MM.1S (cell line): ENCODE measurements around the gene OR2T34.

Source experiments
- DNase-seq: peaks from one replicate; pipeline ENCODE4 v3.0.0-alpha.2; 2015
- H2AFZ ChIP-seq: fragments of 300-600 bp; sonication (generic); 2 replicates; pipeline ENCODE4 v1.6.0; 2016; ENCODE audit warnings: antibody characterized with exemption, low read length
- H3F3A ChIP-seq: fragments of 300-600 bp; sonication (generic); 2 replicates; pipeline ENCODE4 v1.6.1; 2016; ENCODE audit warnings: mild to moderate bottlenecking, antibody characterized with exemption, low read length, moderate library complexity, mixed read lengths; ENCODE audit not compliant: insufficient read depth
- H3K27ac ChIP-seq: fragments of 300-600 bp; sonication (generic); 2 replicates; pipeline ENCODE4 v1.5.1; 2016; ENCODE audit warnings: mild to moderate bottlenecking, low read length
- H3K27me3 ChIP-seq: fragments of 300-600 bp; sonication (generic); replicated peaks from 2 replicates; pipeline ENCODE4 v1.6.0; 2016; ENCODE audit warnings: low read length; ENCODE audit not compliant: insufficient read depth
- H3K36me3 ChIP-seq: fragments of 300-600 bp; sonication (generic); replicated peaks from 2 replicates; pipeline ENCODE4 v1.6.1; 2016; ENCODE audit warnings: mild to moderate bottlenecking, low read length, mixed read lengths; ENCODE audit not compliant: insufficient read depth
- H3K4me1 ChIP-seq: fragments of 300-600 bp; sonication (generic); 2 replicates; pipeline ENCODE4 v1.6.1; 2016; ENCODE audit warnings: low read length, mixed read lengths
- H3K4me2 ChIP-seq: fragments of 300-600 bp; sonication (generic); 2 replicates; pipeline ENCODE4 v1.6.0; 2016; ENCODE audit warnings: low read depth, low read length
- H3K4me3 ChIP-seq: fragments of 300-600 bp; sonication (generic); 2 replicates; pipeline ENCODE4 v1.5.1; 2016; ENCODE audit warnings: low read length, mixed read lengths
- H3K79me2 ChIP-seq: fragments of 300-600 bp; sonication (generic); 2 replicates; pipeline ENCODE4 v1.6.1; 2016; ENCODE audit warnings: mixed run types, low read length, mixed read lengths
- H3K9ac ChIP-seq: fragments of 300-600 bp; sonication (generic); 2 replicates; pipeline ENCODE4 v1.6.1; 2016; ENCODE audit warnings: low read length, mixed read lengths
- H3K9me2 ChIP-seq: fragments of 300-600 bp; sonication (generic); replicated peaks from 2 replicates; pipeline ENCODE4 v1.6.1; 2016; ENCODE audit warnings: mild to moderate bottlenecking, low read length, mixed read lengths; ENCODE audit not compliant: insufficient read depth
- H3K9me3 ChIP-seq: fragments of 300-600 bp; sonication (generic); replicated peaks from 2 replicates; pipeline ENCODE4 v1.6.1; 2016; ENCODE audit warnings: mild to moderate bottlenecking, low read length, mixed read lengths; ENCODE audit not compliant: insufficient read depth
- H4K20me1 ChIP-seq: fragments of 300-600 bp; sonication (generic); 2 replicates; pipeline ENCODE4 v1.6.1; 2016; ENCODE audit warnings: mild to moderate bottlenecking, low read length, moderate library complexity, mixed read lengths; ENCODE audit not compliant: insufficient read depth
- CTCF ChIP-seq: fragments of 300-600 bp; sonication (generic); IDR thresholded peaks from 2 replicates; pipeline ENCODE4 v1.5.1; 2016; ENCODE audit warnings: antibody characterized with exemption, low read length, mixed read lengths
- EZH2 ChIP-seq: fragments of 300-600 bp; sonication (generic); optimal IDR thresholded peaks from 2 replicates; pipeline ENCODE3; 2017; ENCODE audit warnings: low read depth, mild to moderate bottlenecking, antibody characterized with exemption, low read length, mixed read lengths
- EZH2phosphoT487 ChIP-seq: fragments of 300-600 bp; sonication (generic); IDR thresholded peaks from 2 replicates; pipeline ENCODE4 v1.6.1; 2018; ENCODE audit warnings: antibody characterized with exemption, low read length

OR2T34 gene

GRCh38 chr1:248596615-248597014, 22.1 kb upstream of the OR2T34 start:
- H3K4me2 ChIP-seq, result no peak overlapping the region
- DNase-seq, result no peak
- H3F3A ChIP-seq, result no peaks in the 10 kb centered on the region
- TF ChIP-seq CTCF (no peak), EZH2phosphoT487 (no peak), EZH2 (no peak)
- H2AFZ ChIP-seq, result no peak overlapping the region
- no peaks in the 10 kb centered on the region for H3K36me3 ChIP-seq
- no peak overlapping the region for H3K9ac ChIP-seq
- H3K27ac ChIP-seq, result no peak overlapping the region
- H3K27me3 ChIP-seq, result no peaks in the 10 kb centered on the region
- no peaks in the 10 kb centered on the region for H3K79me2 ChIP-seq
- no peaks in the 10 kb centered on the region for H3K9me3 ChIP-seq
- H3K4me1 ChIP-seq, result no peaks in the 10 kb centered on the region
- no peaks in the 10 kb centered on the region for H4K20me1 ChIP-seq
- H3K4me3 ChIP-seq, result no peak overlapping the region
- no peaks in the 10 kb centered on the region for H3K9me2 ChIP-seq

GRCh38 chr1:248593226-248593625, 18.7 kb upstream of the OR2T34 start:
- Histone ChIP-seq H3K27me3 (no peaks in the 10 kb centered on the region), H3F3A (no peaks in the 10 kb centered on the region), H3K9ac (no peak overlapping the region), H2AFZ (no peak overlapping the region), H3K4me1 (no peaks in the 10 kb centered on the region), H4K20me1 (no peaks in the 10 kb centered on the region), H3K79me2 (no peaks in the 10 kb centered on the region), H3K4me2 (no peak overlapping the region), H3K4me3 (no peak overlapping the region), H3K27ac (no peak overlapping the region), H3K36me3 (no peaks in the 10 kb centered on the region), H3K9me2 (no peaks in the 10 kb centered on the region), H3K9me3 (no peaks in the 10 kb centered on the region)
- no peak for DNase-seq
- TF ChIP-seq EZH2 (no peak), CTCF (no peak), EZH2phosphoT487 (no peak)

- H3K79me2 ChIP-seq, result no peaks in the 10 kb centered on the region
- H3K9me2 ChIP-seq, result no peaks in the 10 kb centered on the region
- H3K36me3 ChIP-seq, result no peaks in the 10 kb centered on the region
- H3K4me1 ChIP-seq, result no peaks in the 10 kb centered on the region
- DNase-seq, result no peak
- no peaks in the 10 kb centered on the region for H3K9me3 ChIP-seq
- no peaks in the 10 kb centered on the region for H3F3A ChIP-seq
- no peak for TF ChIP-seq EZH2phosphoT487
- TF ChIP-seq CTCF, result no peak
- no peak for TF ChIP-seq EZH2
- no peaks in the 10 kb centered on the region for H3K27me3 ChIP-seq
- no peak overlapping the region for H3K4me3 ChIP-seq
- H3K4me2 ChIP-seq, result no peak overlapping the region
- H4K20me1 ChIP-seq, result no peaks in the 10 kb centered on the region
- H3K9ac ChIP-seq, result no peak overlapping the region
- no peak overlapping the region for H3K27ac ChIP-seq
- H2AFZ ChIP-seq, result no peak overlapping the region
Observed at GRCh38 chr1:248592655-248593054, 18.1 kb upstream of the OR2T34 start.
